Activated CD8-positive, alpha-beta T cell treated with anti-CD3 and anti-CD28 coated beads for 36 hours (primary cell): ENCODE data around the gene RTP5. TPM values are rescaled to one million over a fixed set of nuclear protein-coding genes. Genes with fewer than 3 reads are reported as not detected.

ENCODE experiments used
- ATAC-seq: fragments of 200-7000 bp; cut with Tn5 transposase; one replicate; pipeline ENCODE4 v1.10.0; 2021; ENCODE audit warnings: mild to moderate bottlenecking, moderate library complexity
- CTCF ChIA-PET: fragments of 350-600 bp; sonication (Branson Sonifier 250); formaldehyde crosslinking; loops from one replicate; lab custom pipeline; 2021; ENCODE audit warnings: antibody characterized with exemption; lab: Charles Lee
- POLR2A ChIA-PET: fragments of 350-600 bp; sonication (Branson Sonifier 250); formaldehyde crosslinking; loops from one replicate; lab custom pipeline; 2021; ENCODE audit warnings: antibody characterized with exemption; lab: Charles Lee
- DNase-seq: peaks from one replicate; pipeline ENCODE4 v3.0.0-alpha.2; 2020
- H3K27ac Mint-ChIP-seq: one replicate; pipeline ENCODE4 v1.8.0; 2021; ENCODE audit warnings: mild to moderate bottlenecking, mixed read lengths
- H3K27me3 Mint-ChIP-seq: one replicate; pipeline ENCODE4 v1.8.0; 2021; ENCODE audit warnings: mixed read lengths
- H3K36me3 Mint-ChIP-seq: one replicate; pipeline ENCODE4 v1.8.0; 2021; ENCODE audit warnings: low read depth, mixed read lengths
- H3K4me1 Mint-ChIP-seq: one replicate; pipeline ENCODE4 v1.8.0; 2021; ENCODE audit warnings: low read depth, mixed read lengths
- H3K4me3 Mint-ChIP-seq: one replicate; pipeline ENCODE4 v1.8.0; 2021; ENCODE audit warnings: mild to moderate bottlenecking, moderate library complexity, mixed read lengths
- H3K9me3 Mint-ChIP-seq: one replicate; pipeline ENCODE4 v1.8.0; 2021; ENCODE audit warnings: mixed read lengths
- CTCF ChIP-seq: fragments of 200-600 bp; IDR thresholded peaks from one replicate; pipeline ENCODE4 v1.8.0; 2022; ENCODE audit warnings: antibody characterized with exemption, mild to moderate bottlenecking
- intact Hi-C: fragments of 100-400 bp; cut with micrococcal nuclease; formaldehyde crosslinking; loops from one replicate; pipeline ENCODE4 v1.10.0; 2022
- total RNA-seq, 2 experiments: library from RNA; stranded (reverse); gene quantifications; one replicate each; pipeline ENCODE4 v1.2.3, GENCODE V29; 2021

The RTP5 gene
- total RNA-seq, 2 experiments from 2014 or later = 0.22 to 0.29 TPM

GRCh38 chr2:241871538-241872312 lies 2.2 kb downstream of the RTP5 start:
- Mint-ChIP-seq H3K4me1 (peaks cover 53% of the 10 kb centered on the region), H3K27ac (peak overlapping the region; percentile 62), H3K36me3 (no peaks in the 10 kb centered on the region), H3K9me3 (no peaks in the 10 kb centered on the region), H3K27me3 (no peaks in the 10 kb centered on the region), H3K4me3 (no peak overlapping the region)
- ChIA-PET CTCF (no interaction called here), POLR2A (interaction anchor here (1.0 kb wide), 1 partner anchor 169 kb away, joined by 3 read pairs; no protein-coding TSS in a partner anchor)
- intact Hi-C loops = no loop called here
- TF ChIP-seq CTCF = no peak
- ATAC-seq (no peak), DNase-seq (no peak)

- no peak for ATAC-seq
- ChIA-PET CTCF (no interaction called here), POLR2A (interaction anchor here (1.0 kb wide), 1 partner anchor 169 kb away, joined by 3 read pairs; no protein-coding TSS in a partner anchor)
- H3K4me1 Mint-ChIP-seq = peaks cover 47% of the 10 kb centered on the region
- H3K27ac Mint-ChIP-seq = no peak overlapping the region
- intact Hi-C loops = no loop called here
- no peak for TF ChIP-seq CTCF
- no peak for DNase-seq
- no peak overlapping the region for H3K4me3 Mint-ChIP-seq
- H3K27me3 Mint-ChIP-seq = no peaks in the 10 kb centered on the region
- H3K9me3 Mint-ChIP-seq = no peaks in the 10 kb centered on the region
- H3K36me3 Mint-ChIP-seq = no peaks in the 10 kb centered on the region
Observed at GRCh38 chr2:241872313-241872642, 2.7 kb downstream of the RTP5 start.

DNA sequence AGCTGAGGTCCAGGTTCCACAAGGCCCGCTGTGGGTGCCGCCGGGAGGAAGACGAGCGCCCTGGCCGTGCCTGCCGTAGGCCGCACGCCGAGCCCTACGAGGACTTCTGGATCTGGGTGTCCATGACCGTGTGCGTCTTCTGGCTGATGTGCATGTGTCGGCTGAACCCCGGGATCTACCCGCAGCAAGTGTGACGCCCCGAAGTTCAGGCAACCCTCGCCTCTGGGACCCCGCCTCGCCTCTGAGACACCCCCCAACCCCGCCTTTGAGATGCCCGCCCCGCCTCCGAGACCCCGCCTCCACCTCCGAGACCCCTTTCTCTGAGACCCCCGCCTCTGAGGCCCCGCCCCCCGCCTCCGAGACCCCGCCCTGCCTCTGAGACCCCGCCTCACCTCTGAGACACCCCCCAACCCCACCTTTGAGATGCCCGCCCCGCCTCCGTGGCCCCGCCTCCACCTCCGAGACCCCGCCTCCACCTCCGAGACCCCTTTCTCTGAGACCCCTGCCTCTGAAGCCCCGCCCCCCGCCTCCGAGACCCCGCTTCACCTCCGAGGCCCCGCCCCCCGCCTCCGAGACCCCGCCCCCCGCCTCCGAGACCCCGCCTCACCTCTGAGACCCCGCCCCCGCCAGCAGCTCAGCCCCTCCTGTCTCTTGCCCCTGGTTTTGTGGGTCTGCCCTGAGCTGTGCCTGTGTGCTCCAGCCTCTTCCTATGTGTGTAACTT lies 3.7 kb downstream of the RTP5 start:
- DNase-seq (no peak), ATAC-seq (no peak)
- intact Hi-C loops = no loop called here
- no peaks in the 10 kb centered on the region for H3K27me3 Mint-ChIP-seq
- H3K4me3 Mint-ChIP-seq = no peak overlapping the region
- no peaks in the 10 kb centered on the region for H3K36me3 Mint-ChIP-seq
- peaks cover 38% of the 10 kb centered on the region for H3K4me1 Mint-ChIP-seq
- no peaks in the 10 kb centered on the region for H3K9me3 Mint-ChIP-seq
- H3K27ac Mint-ChIP-seq = no peak overlapping the region
- no peak for TF ChIP-seq CTCF
- CTCF ChIA-PET = no interaction called here
- POLR2A ChIA-PET = no interaction called here

DNA sequence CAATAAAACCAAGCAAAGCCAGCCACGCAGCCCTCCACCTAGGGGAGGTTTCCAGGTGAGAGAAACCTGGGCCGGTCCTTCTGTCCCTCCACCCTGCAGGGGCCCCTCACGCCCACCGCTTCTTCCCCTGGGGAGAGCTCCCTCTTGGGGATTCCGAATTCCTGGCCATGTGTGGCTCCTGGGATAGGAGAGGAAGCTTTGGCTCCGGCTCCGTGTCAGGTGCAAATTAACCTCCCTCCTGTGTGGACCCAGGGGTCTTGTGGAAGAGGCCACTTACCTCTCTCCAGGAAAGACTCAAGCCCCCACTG lies 4.2 kb downstream of the RTP5 start:
- Mint-ChIP-seq H3K36me3 (no peaks in the 10 kb centered on the region), H3K4me1 (peaks cover 33% of the 10 kb centered on the region), H3K27me3 (no peaks in the 10 kb centered on the region), H3K4me3 (no peak overlapping the region), H3K9me3 (no peaks in the 10 kb centered on the region), H3K27ac (no peak overlapping the region)
- ATAC-seq (no peak), DNase-seq (no peak)
- no peak for TF ChIP-seq CTCF
- ChIA-PET CTCF (no interaction called here), POLR2A (no interaction called here)
- intact Hi-C loops = no loop called here
